Uterus (tissue), 4 donors: ENCODE measurements around the gene PLCB2. TPM values are rescaled to one million over a fixed set of nuclear protein-coding genes. Genes with fewer than 3 reads are reported as not detected.

Experiments
- DNase-seq, 2 donors: peaks; one replicate each; pipeline ENCODE4 v3.0.0-alpha.2; 2019 to 2020
- H3K27ac ChIP-seq, 2 donors: fragments of 200-600 bp; sonication (generic); 1 replicate in 1 of 2; 2 replicates in 1 of 2; pipeline ENCODE4 v1.5.1; 2016 to 2018
- H3K27me3 ChIP-seq, 2 donors: fragments of 200-600 bp; sonication (generic); one replicate each; pipeline ENCODE4 v1.5.1; 2018 to 2019; ENCODE audit warnings: control low read depth in 1 of 2
- H3K36me3 ChIP-seq, 2 donors: fragments of 200-600 bp; sonication (generic); one replicate each; pipeline ENCODE4 v1.5.1; 2019; ENCODE audit warnings: control low read depth in 1 of 2
- H3K4me1 ChIP-seq, 2 donors: fragments of 200-600 bp; sonication (generic); one replicate each; pipeline ENCODE4 v1.5.1; 2018 to 2019; ENCODE audit warnings: control low read depth in 1 of 2
- H3K4me3 ChIP-seq, 2 donors: fragments of 200-600 bp; sonication (generic); 1 replicate in 1 of 2; 2 replicates in 1 of 2; pipeline ENCODE4 v1.5.1; 2018 to 2019; ENCODE audit warnings: mild to moderate bottlenecking in 1 of 2
- H3K9me3 ChIP-seq, 2 donors: fragments of 200-600 bp; sonication (generic); one replicate each; pipeline ENCODE4 v1.5.1; 2019; ENCODE audit warnings: control low read depth in 1 of 2
- CTCF ChIP-seq, 4 experiments: fragments of 200-600 bp in 2 of 4; fragments of 450-650 bp in 2 of 4; sonication (generic) in 2 of 4; IDR thresholded peaks; one replicate each; pipeline ENCODE4 v1.5.1; 2016 to 2019; ENCODE audit warnings: antibody characterized with exemption in 4 of 4, mild to moderate bottlenecking in 2 of 4, moderate library complexity in 1 of 4
- POLR2A ChIP-seq, 2 donors: fragments of 450-650 bp; IDR thresholded peaks; one replicate each; pipeline ENCODE4 v1.6.1; 2016; ENCODE audit warnings: antibody characterized with exemption in 2 of 2, mild to moderate bottlenecking in 1 of 2, moderate library complexity in 1 of 2
- intact Hi-C: fragments of 100-400 bp; cut with DNase I; formaldehyde crosslinking; loops from one replicate; pipeline ENCODE4 v1.15.1; 2023; ENCODE audit warnings: low total_unique reads
- total RNA-seq, 4 donors: library from RNA; depleted of rRNA in 3 of 4; stranded (reverse); fragments of >200 nt in 3 of 4; gene quantifications; one replicate each; pipeline versions ENCODE4 v1.1.0 to v1.2.4, GENCODE V29; 2014 to 2023
- donor health status: DM: yes; HTN: yes; CAD: no.

The PLCB2 gene
- total RNA-seq, 4 donors from 2014 or later = 3.5 to 19.0 (median 9.3) TPM

- H3K27me3 ChIP-seq = no peaks in the 10 kb centered on the region
- H3K27ac ChIP-seq = peak overlapping the region; percentile 78 to 94
- intact Hi-C loops = no loop called here
Observed at GRCh38 chr15:40265355-40265754, 42.4 kb downstream of the PLCB2 start.

GRCh38 chr15:40264321-40265153 lies 43.2 kb downstream of the PLCB2 start:
- TF ChIP-seq POLR2A (IDR thresholded peaks at IDR 0.05) (no peak), CTCF (IDR thresholded peaks at IDR 0.05) (no peak)
- H3K27ac ChIP-seq = peak overlapping the region; percentile 78 to 94

More at GRCh38 chr15:40265355-40265754, 42.4 kb downstream of the PLCB2 start:
- no peak overlapping the region for H3K4me3 ChIP-seq
- no peaks in the 10 kb centered on the region for H3K9me3 ChIP-seq
- no peaks in the 10 kb centered on the region for H3K36me3 ChIP-seq
- no peak for TF ChIP-seq POLR2A (IDR thresholded peaks at IDR 0.05)
- no peak for TF ChIP-seq CTCF (IDR thresholded peaks at IDR 0.05)
- no peak for DNase-seq
- H3K4me1 ChIP-seq = peaks cover 0 to 25% of the 10 kb centered on the region in 2 donors

GRCh38 chr15:40263024-40263754 lies 44.5 kb downstream of the PLCB2 start:
- intact Hi-C loops = no loop called here
- Histone ChIP-seq H3K27me3 (no peaks in the 10 kb centered on the region), H3K4me1 (peaks cover 0 to 25% of the 10 kb centered on the region in 2 donors), H3K4me3 (no peak overlapping the region), H3K27ac (peak overlapping the region; percentile 78 to 94), H3K36me3 (no peaks in the 10 kb centered on the region), H3K9me3 (no peaks in the 10 kb centered on the region)
- no peak for DNase-seq
- TF ChIP-seq CTCF (IDR thresholded peaks at IDR 0.05) = no peak
- no peak for TF ChIP-seq POLR2A (IDR thresholded peaks at IDR 0.05)

More at GRCh38 chr15:40264321-40265153, 43.2 kb downstream of the PLCB2 start:
- DNase-seq = peak in 1 of 2 donors; percentile 42
- no peak overlapping the region for H3K4me3 ChIP-seq
- H3K27me3 ChIP-seq = no peaks in the 10 kb centered on the region
- H3K9me3 ChIP-seq = no peaks in the 10 kb centered on the region
- intact Hi-C loops = no loop called here
- peaks cover 0 to 25% of the 10 kb centered on the region in 2 donors for H3K4me1 ChIP-seq
- H3K36me3 ChIP-seq = no peaks in the 10 kb centered on the region

- no peak for DNase-seq
- Histone ChIP-seq H3K27ac (no peak overlapping the region), H3K9me3 (no peaks in the 10 kb centered on the region), H3K36me3 (no peaks in the 10 kb centered on the region), H3K4me3 (no peak overlapping the region), H3K27me3 (no peaks in the 10 kb centered on the region), H3K4me1 (peaks cover 0 to 11% of the 10 kb centered on the region in 2 donors)
- intact Hi-C loops = no loop called here
- TF ChIP-seq POLR2A (IDR thresholded peaks at IDR 0.05) = no peak
- no peak for TF ChIP-seq CTCF (IDR thresholded peaks at IDR 0.05)
Observed at GRCh38 chr15:40259021-40259420, 48.7 kb downstream of the PLCB2 start.

- no peak for DNase-seq
- intact Hi-C loops = no loop called here
- no peaks in the 10 kb centered on the region for H3K27me3 ChIP-seq
- H3K9me3 ChIP-seq = no peaks in the 10 kb centered on the region
- H3K36me3 ChIP-seq = no peaks in the 10 kb centered on the region
- H3K27ac ChIP-seq = no peak overlapping the region
- no peak for TF ChIP-seq CTCF (IDR thresholded peaks at IDR 0.05)
- no peak for TF ChIP-seq POLR2A (IDR thresholded peaks at IDR 0.05)
- H3K4me3 ChIP-seq = no peak overlapping the region
- H3K4me1 ChIP-seq = peaks cover 0 to 10% of the 10 kb centered on the region in 2 donors
Observed at GRCh38 chr15:40258544-40258943, 49.2 kb downstream of the PLCB2 start.
